Measurements from ENCODE around the gene AGAP9. TPM values are rescaled to one million over a fixed set of nuclear protein-coding genes. Genes with fewer than 3 reads are reported as not detected.
"Not testable (repeated sequence)": the region's sequence is repeated elsewhere in the genome, so short reads cannot be mapped to it uniquely, and the experiment has no call there.

The AGAP9 gene
- total and polyA plus RNA-seq, 11 donors, result 0.64 to 8.1 (median 2.0) TPM

GRCh38 chr10:47456794-47457527 is 66.5 kb downstream of the AGAP9 start:
- Histone ChIP-seq H3K9me3 (no peaks in the 10 kb centered on the region), H3K36me3 (no peaks in the 10 kb centered on the region), H3K4me3 (no peak overlapping the region), H3K27ac (no peak overlapping the region), H3K27me3 (peaks cover 0 to 5% (median 0%) of the 10 kb centered on the region in 9 donors), H3K4me1 (no peaks in the 10 kb centered on the region)
- intact Hi-C loops (cut with DNase I), result loop anchor here in 1 of 10 donors (10.0 kb wide), 1 partner anchor 92 kb away; no protein-coding TSS in a partner anchor
- ATAC-seq (no peak), DNase-seq (no peak)
- TF ChIP-seq, protein P1, sequence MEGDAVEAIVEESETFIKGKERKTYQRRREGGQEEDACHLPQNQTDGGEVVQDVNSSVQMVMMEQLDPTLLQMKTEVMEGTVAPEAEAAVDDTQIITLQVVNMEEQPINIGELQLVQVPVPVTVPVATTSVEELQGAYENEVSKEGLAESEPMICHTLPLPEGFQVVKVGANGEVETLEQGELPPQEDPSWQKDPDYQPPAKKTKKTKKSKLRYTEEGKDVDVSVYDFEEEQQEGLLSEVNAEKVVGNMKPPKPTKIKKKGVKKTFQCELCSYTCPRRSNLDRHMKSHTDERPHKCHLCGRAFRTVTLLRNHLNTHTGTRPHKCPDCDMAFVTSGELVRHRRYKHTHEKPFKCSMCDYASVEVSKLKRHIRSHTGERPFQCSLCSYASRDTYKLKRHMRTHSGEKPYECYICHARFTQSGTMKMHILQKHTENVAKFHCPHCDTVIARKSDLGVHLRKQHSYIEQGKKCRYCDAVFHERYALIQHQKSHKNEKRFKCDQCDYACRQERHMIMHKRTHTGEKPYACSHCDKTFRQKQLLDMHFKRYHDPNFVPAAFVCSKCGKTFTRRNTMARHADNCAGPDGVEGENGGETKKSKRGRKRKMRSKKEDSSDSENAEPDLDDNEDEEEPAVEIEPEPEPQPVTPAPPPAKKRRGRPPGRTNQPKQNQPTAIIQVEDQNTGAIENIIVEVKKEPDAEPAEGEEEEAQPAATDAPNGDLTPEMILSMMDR (IDR thresholded peaks at IDR 0.05), result no peak
- no peak for TF ChIP-seq POLR2A (IDR thresholded peaks at IDR 0.05)
- 85 to 89% (median 88%) methylated on average over 5 to 6 of the region's 6 CpGs for WGBS, 4 donors

GRCh38 chr10:47456079-47456785 is 67.2 kb downstream of the AGAP9 start:
- TF ChIP-seq, protein P1 (IDR thresholded peaks at IDR 0.05), result no peak
- TF ChIP-seq POLR2A (IDR thresholded peaks at IDR 0.05), result no peak
- Histone ChIP-seq H3K4me1 (no peaks in the 10 kb centered on the region), H3K9me3 (no peaks in the 10 kb centered on the region), H3K36me3 (no peaks in the 10 kb centered on the region), H3K27ac (no peak overlapping the region), H3K27me3 (peaks cover 0 to 5% (median 0%) of the 10 kb centered on the region in 9 donors), H3K4me3 (no peak overlapping the region)
- DNase-seq (no peak), ATAC-seq (no peak)
- intact Hi-C loops (cut with DNase I), result loop anchor here in 1 of 10 donors (10.0 kb wide), 1 partner anchor 91 kb away; no protein-coding TSS in a partner anchor
- WGBS, 4 donors, result 64 to 83% (median 73%) methylated on average over 5 to 8 of the region's 8 CpGs

DNA sequence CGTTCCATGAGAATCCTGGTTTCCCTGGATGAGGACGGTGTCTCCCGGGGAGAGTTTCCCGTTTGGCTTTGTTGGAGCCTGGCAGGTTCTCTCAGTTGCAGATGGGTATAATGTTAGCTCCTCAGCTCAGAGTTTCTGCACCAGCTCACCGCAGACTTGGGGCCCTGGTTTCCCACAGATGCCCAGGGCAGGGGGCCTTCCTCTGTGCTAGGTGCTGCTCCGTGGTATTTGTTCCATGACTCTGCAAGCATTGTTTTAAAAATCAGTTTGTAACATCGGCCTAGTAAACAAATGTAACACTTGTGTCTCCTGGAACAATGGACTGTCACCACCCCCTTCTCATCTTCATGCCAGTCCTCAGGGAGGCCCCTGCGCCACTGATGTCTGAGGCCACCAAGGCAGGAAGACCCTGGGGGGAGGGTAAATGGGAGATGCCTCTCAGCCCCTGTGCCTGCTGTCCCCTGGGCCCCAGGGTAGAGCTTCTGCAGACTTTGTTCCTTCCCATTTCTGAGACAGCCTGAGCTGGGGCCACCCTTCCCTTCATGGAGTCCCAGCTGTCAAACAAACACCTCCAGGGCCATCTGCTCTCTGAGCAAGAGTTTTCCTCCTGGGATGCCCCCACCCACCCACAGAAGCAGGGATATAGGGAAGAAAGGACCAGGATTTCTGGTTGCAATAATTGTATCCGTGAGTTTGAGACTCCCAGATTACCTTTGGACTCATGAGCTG is 67.9 kb downstream of the AGAP9 start:
- H3K27ac ChIP-seq, DNase-seq, ATAC-seq, H3K4me3 ChIP-seq, H3K27me3 ChIP-seq, H3K36me3 ChIP-seq, H3K4me1 ChIP-seq, H3K9me3 ChIP-seq: not testable (repeated sequence)
- WGBS, 4 donors, result 70 to 79% (median 77%) methylated on average over 8 to 9 of the region's 9 CpGs
- intact Hi-C loops (cut with DNase I), result loop anchor here in 1 of 10 donors (10.0 kb wide), 1 partner anchor 91 kb away; no protein-coding TSS in a partner anchor

DNA sequence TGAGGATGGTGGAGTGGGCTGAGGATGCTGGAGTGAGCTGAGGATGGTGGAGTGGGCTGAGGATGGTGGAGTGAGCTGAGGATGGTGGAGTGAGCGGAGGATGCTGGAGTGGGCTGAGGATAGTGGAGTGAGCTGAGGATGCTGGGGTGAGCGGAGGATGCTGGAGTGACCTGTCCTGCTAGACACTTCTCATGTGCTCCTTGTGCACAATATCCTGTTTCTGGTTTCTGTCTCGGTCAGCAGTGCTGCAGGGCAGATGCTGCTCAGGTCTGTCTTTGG is 68.7 kb downstream of the AGAP9 start:
- H3K4me1 ChIP-seq, result no peaks in the 10 kb centered on the region
- no peaks in the 10 kb centered on the region for H3K36me3 ChIP-seq
- DNase-seq, result no peak
- H3K27ac ChIP-seq, result no peak overlapping the region
- TF ChIP-seq POLR2A (IDR thresholded peaks at IDR 0.05), result no peak
- TF ChIP-seq, protein P1 (IDR thresholded peaks at IDR 0.05), result no peak
- 81 to 89% (median 87%) methylated on average over 3 of the region's 3 CpGs for WGBS, 4 donors
- H3K27me3 ChIP-seq, result peaks cover 0 to 5% (median 0%) of the 10 kb centered on the region in 9 donors
- no peaks in the 10 kb centered on the region for H3K9me3 ChIP-seq
- intact Hi-C loops (cut with DNase I), result loop anchor here in 1 of 10 donors (10.0 kb wide), 1 partner anchor 90 kb away; no protein-coding TSS in a partner anchor
- no peak overlapping the region for H3K4me3 ChIP-seq
- ATAC-seq, result no peak

Data from heart left ventricle (tissue), 16 donors.